Measurements from ENCODE around the gene NKAPD1. TPM values are rescaled to one million over a fixed set of nuclear protein-coding genes. Genes with fewer than 3 reads are reported as not detected.

The NKAPD1 gene
- total RNA-seq, 4 donors from 2014 or later, result 14.4 to 31.7 (median 17.2) TPM

DNA sequence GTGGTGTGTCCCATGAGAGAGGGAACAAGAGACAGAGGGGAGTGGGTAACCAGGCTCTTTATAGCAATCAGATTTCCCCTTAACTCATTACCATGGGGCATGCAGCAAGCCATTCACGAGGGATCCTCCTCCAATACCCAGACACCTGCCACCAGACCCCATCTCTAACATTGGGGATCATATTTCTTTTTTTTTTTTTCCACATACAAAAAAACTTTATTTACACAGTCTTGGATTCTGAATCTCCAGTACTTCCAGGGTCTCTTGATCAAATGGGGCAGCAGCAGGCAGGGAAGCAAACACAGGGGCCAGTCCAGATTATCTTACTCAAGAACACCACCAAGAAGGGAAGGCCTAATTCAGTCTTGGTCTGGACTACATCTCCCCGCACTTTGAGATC, 44.6 kb upstream of the NKAPD1 start:
- no peak for DNase-seq (ENCODE audit: low spot score in 2 of 2)
- no peak overlapping the region for H3K27ac ChIP-seq
- H3K4me3 ChIP-seq, result no peak overlapping the region
- peaks cover 0 to 9% (median 3%) of the 10 kb centered on the region in 4 donors for H3K4me1 ChIP-seq
- no peaks in the 10 kb centered on the region for H3K9me3 ChIP-seq
- WGBS, 2 donors, result 95 to 100% methylated on average over 2 of the region's 2 CpGs
- H3K27me3 ChIP-seq, result no peaks in the 10 kb centered on the region
- TF ChIP-seq, protein P1, sequence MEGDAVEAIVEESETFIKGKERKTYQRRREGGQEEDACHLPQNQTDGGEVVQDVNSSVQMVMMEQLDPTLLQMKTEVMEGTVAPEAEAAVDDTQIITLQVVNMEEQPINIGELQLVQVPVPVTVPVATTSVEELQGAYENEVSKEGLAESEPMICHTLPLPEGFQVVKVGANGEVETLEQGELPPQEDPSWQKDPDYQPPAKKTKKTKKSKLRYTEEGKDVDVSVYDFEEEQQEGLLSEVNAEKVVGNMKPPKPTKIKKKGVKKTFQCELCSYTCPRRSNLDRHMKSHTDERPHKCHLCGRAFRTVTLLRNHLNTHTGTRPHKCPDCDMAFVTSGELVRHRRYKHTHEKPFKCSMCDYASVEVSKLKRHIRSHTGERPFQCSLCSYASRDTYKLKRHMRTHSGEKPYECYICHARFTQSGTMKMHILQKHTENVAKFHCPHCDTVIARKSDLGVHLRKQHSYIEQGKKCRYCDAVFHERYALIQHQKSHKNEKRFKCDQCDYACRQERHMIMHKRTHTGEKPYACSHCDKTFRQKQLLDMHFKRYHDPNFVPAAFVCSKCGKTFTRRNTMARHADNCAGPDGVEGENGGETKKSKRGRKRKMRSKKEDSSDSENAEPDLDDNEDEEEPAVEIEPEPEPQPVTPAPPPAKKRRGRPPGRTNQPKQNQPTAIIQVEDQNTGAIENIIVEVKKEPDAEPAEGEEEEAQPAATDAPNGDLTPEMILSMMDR (IDR thresholded peaks at IDR 0.05), result no peak
- TF ChIP-seq EP300 (IDR thresholded peaks at IDR 0.05) (no peak), POLR2A (IDR thresholded peaks at IDR 0.05) (no peak)
- H3K36me3 ChIP-seq, result peaks cover 0 to 66% (median 9%) of the 10 kb centered on the region in 3 donors

DNA sequence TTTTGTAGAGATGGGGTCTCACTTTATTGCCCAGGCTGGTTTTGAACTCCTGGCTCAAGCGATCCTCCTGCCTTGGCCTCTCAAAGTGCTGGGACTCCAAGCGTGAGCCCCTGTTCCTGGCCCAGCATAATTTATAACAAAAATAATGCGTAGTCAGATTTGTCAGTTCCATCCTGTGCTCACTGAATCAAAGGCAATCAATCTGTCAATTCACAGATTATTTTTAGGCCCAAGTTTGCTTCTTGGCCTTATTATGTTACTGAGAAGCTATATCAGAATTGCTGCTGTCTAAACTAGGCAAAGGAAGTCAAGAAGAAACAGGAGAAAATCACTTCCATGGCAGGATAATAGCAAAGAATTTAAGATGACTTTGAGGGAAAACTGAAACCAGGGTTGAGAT, 40.2 kb upstream of the NKAPD1 start:
- TF ChIP-seq EP300 (IDR thresholded peaks at IDR 0.05), result no peak
- TF ChIP-seq, protein P1 (IDR thresholded peaks at IDR 0.05), result no peak
- no peak for TF ChIP-seq POLR2A (IDR thresholded peaks at IDR 0.05)
- no peak for DNase-seq (ENCODE audit: low spot score in 2 of 2)
- no peaks in the 10 kb centered on the region for H3K9me3 ChIP-seq
- no peak overlapping the region for H3K4me3 ChIP-seq
- no peaks in the 10 kb centered on the region for H3K27me3 ChIP-seq
- H3K4me1 ChIP-seq, result no peaks in the 10 kb centered on the region
- peaks cover 0 to 90% (median 17%) of the 10 kb centered on the region in 3 donors for H3K36me3 ChIP-seq
- WGBS, 2 donors, result 89 to 92% methylated on average over 3 of the region's 3 CpGs
- no peak overlapping the region for H3K27ac ChIP-seq

DNA sequence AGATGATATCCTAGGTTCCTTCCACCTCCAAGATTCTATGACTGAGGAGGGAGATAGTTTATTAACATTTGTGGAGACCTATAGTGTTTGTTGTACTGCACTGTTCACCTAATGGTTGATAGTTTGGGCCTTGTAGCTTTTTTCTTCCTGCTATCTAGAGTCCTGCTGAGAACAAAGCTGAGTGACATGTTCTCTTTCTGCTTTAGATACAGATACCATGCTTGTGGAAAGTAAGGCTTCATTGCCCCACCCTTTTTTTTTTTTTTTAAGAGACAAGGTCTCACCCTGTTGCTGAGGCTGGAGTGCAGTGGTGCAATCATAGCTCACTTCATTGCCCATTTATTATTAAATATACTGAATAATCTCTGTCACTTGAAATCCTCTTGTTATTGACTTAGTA, 36.6 kb upstream of the NKAPD1 start:
- Histone ChIP-seq H3K27me3 (no peaks in the 10 kb centered on the region), H3K4me3 (no peak overlapping the region), H3K9me3 (no peaks in the 10 kb centered on the region), H3K36me3 (peaks cover 0 to 91% (median 8%) of the 10 kb centered on the region in 3 donors), H3K4me1 (no peaks in the 10 kb centered on the region), H3K27ac (no peak overlapping the region)
- no peak for DNase-seq (ENCODE audit: low spot score in 2 of 2)
- TF ChIP-seq POLR2A (IDR thresholded peaks at IDR 0.05) (no peak), EP300 (IDR thresholded peaks at IDR 0.05) (no peak)
- TF ChIP-seq, protein P1 (IDR thresholded peaks at IDR 0.05), result no peak

DNA sequence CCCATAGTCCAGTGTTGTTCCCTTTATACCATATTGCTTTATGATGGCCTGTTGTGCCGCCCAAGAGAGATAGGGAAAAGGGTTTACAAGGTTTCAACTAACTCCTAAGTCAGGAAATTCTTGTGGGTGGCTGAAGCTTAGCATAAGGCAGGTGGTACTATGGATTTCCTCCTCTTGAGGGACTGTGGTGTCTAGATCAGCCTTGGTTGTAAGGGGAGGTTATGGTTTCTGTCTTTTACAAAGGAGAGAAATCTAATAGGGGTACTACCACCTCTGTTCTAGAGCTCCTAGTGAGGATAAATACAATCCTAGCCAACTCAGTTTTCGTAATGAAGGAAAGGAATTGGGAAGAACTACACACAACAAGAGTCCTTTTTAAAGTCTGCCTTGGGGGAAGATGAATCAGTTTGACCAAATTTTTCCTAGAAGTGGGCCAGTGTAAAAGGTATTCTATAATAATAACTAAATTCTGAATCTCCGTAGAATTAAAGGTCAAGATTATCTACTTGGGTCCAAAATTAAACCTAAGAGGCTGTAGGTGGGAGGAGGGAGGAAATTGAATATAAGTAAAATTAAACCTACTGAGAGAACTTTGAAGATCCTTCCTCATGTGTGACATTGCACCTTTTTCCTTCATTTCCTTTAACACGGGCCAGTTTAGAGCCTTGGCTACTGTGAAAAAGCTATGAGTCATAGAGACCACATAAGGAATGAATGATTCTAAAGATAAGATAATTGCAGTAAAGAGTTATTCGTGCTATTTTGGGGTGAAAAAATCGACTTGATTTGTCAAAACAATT, 31.7 kb upstream of the NKAPD1 start:
- TF ChIP-seq, protein P1 (IDR thresholded peaks at IDR 0.05), result no peak
- TF ChIP-seq POLR2A (IDR thresholded peaks at IDR 0.05), result no peak
- no peak for TF ChIP-seq EP300 (IDR thresholded peaks at IDR 0.05)
- H3K36me3 ChIP-seq, result peaks cover 2 to 99% (median 6%) of the 10 kb centered on the region in 3 donors
- 55 to 65% methylated on average over 6 of the region's 6 CpGs for WGBS, 2 donors

DNA sequence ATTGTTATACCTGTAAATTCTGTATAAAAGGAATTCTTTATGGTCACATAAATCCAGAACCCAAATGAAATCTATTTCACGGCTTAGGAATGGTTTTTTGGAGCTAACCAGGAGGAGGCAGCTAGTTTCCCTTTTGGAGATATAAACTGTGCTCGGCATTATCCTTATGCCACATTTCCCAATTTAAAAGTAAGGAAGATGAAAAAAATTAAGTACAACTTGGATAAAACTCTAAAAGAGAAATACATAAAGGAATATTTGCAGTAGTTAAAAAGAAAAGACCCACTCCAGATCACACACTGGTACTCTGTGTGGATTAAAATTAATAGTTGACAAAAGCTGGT, 31.2 kb upstream of the NKAPD1 start:
- no peak for DNase-seq (ENCODE audit: low spot score in 2 of 2)
- no peaks in the 10 kb centered on the region for H3K27me3 ChIP-seq
- peaks cover 2 to 99% (median 6%) of the 10 kb centered on the region in 3 donors for H3K36me3 ChIP-seq
- 89 to 92% methylated on average over 2 of the region's 2 CpGs for WGBS, 2 donors
- no peak overlapping the region for H3K27ac ChIP-seq
- TF ChIP-seq POLR2A (IDR thresholded peaks at IDR 0.05) (no peak), EP300 (IDR thresholded peaks at IDR 0.05) (no peak)
- TF ChIP-seq, protein P1 (IDR thresholded peaks at IDR 0.05), result no peak
- no peak overlapping the region for H3K4me3 ChIP-seq
- no peaks in the 10 kb centered on the region for H3K9me3 ChIP-seq
- no peaks in the 10 kb centered on the region for H3K4me1 ChIP-seq

More for the DNA sequence above, 31.7 kb upstream of the NKAPD1 start:
- Histone ChIP-seq H3K27me3 (no peaks in the 10 kb centered on the region), H3K27ac (no peak overlapping the region), H3K4me1 (no peaks in the 10 kb centered on the region), H3K4me3 (no peak overlapping the region), H3K9me3 (no peaks in the 10 kb centered on the region)
- no peak for DNase-seq (ENCODE audit: low spot score in 2 of 2)
